Medulla oblongata (tissue), 1 donor: ENCODE measurements around the gene SLC16A6.
A peak's percentile ranks its signal among the peaks of the same experiment; 100 is the strongest.
"Not testable (repeated sequence)": the region's sequence is repeated elsewhere in the genome, so short reads cannot be mapped to it uniquely, and the experiment has no call there.

Source experiments
- DNase-seq: peaks from one replicate; pipeline ENCODE4 v3.0.0-alpha.2; 2015; ENCODE audit errors: extremely low spot score

The SLC16A6 gene

GRCh38 chr17:68289936-68290267 is 1.0 kb downstream of the SLC16A6 start:
- peak; percentile 10 for DNase-seq

- DNase-seq = no peak
Measured at GRCh38 chr17:68289473-68289872, 1.5 kb downstream of the SLC16A6 start.

GRCh38 chr17:68288804-68289203 is 2.1 kb downstream of the SLC16A6 start:
- DNase-seq = no peak

GRCh38 chr17:68288375-68288774 is 2.6 kb downstream of the SLC16A6 start:
- no peak for DNase-seq

GRCh38 chr17:68281965-68282364 is 9.0 kb downstream of the SLC16A6 start:
- not testable (repeated sequence) for DNase-seq

GRCh38 chr17:68277807-68278206 is 13.1 kb downstream of the SLC16A6 start:
- DNase-seq = no peak

GRCh38 chr17:68276339-68276738 is 14.6 kb downstream of the SLC16A6 start:
- not testable (repeated sequence) for DNase-seq

- DNase-seq = peak; percentile 35
Measured at GRCh38 chr17:68273722-68274121, 17.2 kb downstream of the SLC16A6 start.

- DNase-seq = not testable (repeated sequence)
Measured at GRCh38 chr17:68265833-68266232, 25.1 kb downstream of the SLC16A6 start.

GRCh38 chr17:68263101-68263681 is 27.7 kb downstream of the SLC16A6 start:
- peak; percentile 44 for DNase-seq

GRCh38 chr17:68262467-68262866 is 28.5 kb downstream of the SLC16A6 start:
- not testable (repeated sequence) for DNase-seq

- DNase-seq = no peak
Measured at GRCh38 chr17:68260051-68260762, 30.7 kb downstream of the SLC16A6 start.

- not testable (repeated sequence) for DNase-seq
Measured at GRCh38 chr17:68259648-68259951, 31.3 kb downstream of the SLC16A6 start.

- DNase-seq = not testable (repeated sequence)
Measured at GRCh38 chr17:68258890-68259647, 31.9 kb downstream of the SLC16A6 start.

- DNase-seq = no peak
Measured at GRCh38 chr17:68257934-68258333, 33.0 kb downstream of the SLC16A6 start.

- not testable (repeated sequence) for DNase-seq
Measured at GRCh38 chr17:68256701-68257100, 34.2 kb downstream of the SLC16A6 start.

- no peak for DNase-seq
Measured at GRCh38 chr17:68255731-68256538, 35.0 kb downstream of the SLC16A6 start.

GRCh38 chr17:68255151-68255550 is 35.8 kb downstream of the SLC16A6 start:
- DNase-seq = no peak

GRCh38 chr17:68253426-68253825 is 37.5 kb downstream of the SLC16A6 start:
- DNase-seq = not testable (repeated sequence)

- no peak for DNase-seq
Measured at GRCh38 chr17:68249354-68249765, 41.6 kb downstream of the SLC16A6 start.

GRCh38 chr17:68248891-68249290 is 42.0 kb downstream of the SLC16A6 start:
- DNase-seq = peak; percentile 42

- peak; percentile 77 for DNase-seq
Measured at GRCh38 chr17:68248199-68248825, 42.6 kb downstream of the SLC16A6 start.
